LoVo (cell line): ENCODE data around the gene ENTR1.
"Not testable (repeated sequence)": the region's sequence is repeated elsewhere in the genome, so short reads cannot be mapped to it uniquely, and the experiment has no call there.

Experiments used
- DNase-seq: peaks from one replicate; pipeline ENCODE4 v3.0.0-alpha.2; 2016; ENCODE audit warnings: low spot score

Gene ENTR1

GRCh38 chr9:136438548-136439480 lies 28.4 kb upstream of the ENTR1 start:
- peak; percentile 22 for DNase-seq

- DNase-seq: no peak
Measured at GRCh38 chr9:136437839-136438547, 27.6 kb upstream of the ENTR1 start.

GRCh38 chr9:136437430-136437829 lies 27.0 kb upstream of the ENTR1 start:
- DNase-seq: no peak

GRCh38 chr9:136436055-136436634 lies 25.7 kb upstream of the ENTR1 start:
- DNase-seq: no peak

GRCh38 chr9:136434580-136435169 lies 24.3 kb upstream of the ENTR1 start:
- no peak for DNase-seq

- no peak for DNase-seq
Measured at GRCh38 chr9:136433849-136434579, 23.6 kb upstream of the ENTR1 start.

- no peak for DNase-seq
Measured at GRCh38 chr9:136433043-136433715, 22.8 kb upstream of the ENTR1 start.

- DNase-seq: no peak
Measured at GRCh38 chr9:136432591-136432990, 22.2 kb upstream of the ENTR1 start.

GRCh38 chr9:136431782-136432350 lies 21.5 kb upstream of the ENTR1 start:
- DNase-seq: no peak

- DNase-seq: no peak
Measured at GRCh38 chr9:136430588-136431234, 20.3 kb upstream of the ENTR1 start.

- DNase-seq: no peak
Measured at GRCh38 chr9:136429683-136430491, 19.5 kb upstream of the ENTR1 start.

- DNase-seq: no peak
Measured at GRCh38 chr9:136429075-136429628, 18.7 kb upstream of the ENTR1 start.

- no peak for DNase-seq
Measured at GRCh38 chr9:136426787-136427186, 16.4 kb upstream of the ENTR1 start.

GRCh38 chr9:136425367-136425766 lies 15.0 kb upstream of the ENTR1 start:
- DNase-seq: not testable (repeated sequence)

- DNase-seq: no peak
Measured at GRCh38 chr9:136424750-136425362, 14.4 kb upstream of the ENTR1 start.

- DNase-seq: no peak
Measured at GRCh38 chr9:136423432-136424146, 13.2 kb upstream of the ENTR1 start.

GRCh38 chr9:136422876-136423275 lies 12.5 kb upstream of the ENTR1 start:
- no peak for DNase-seq

- DNase-seq: no peak
Measured at GRCh38 chr9:136421791-136422190, 11.4 kb upstream of the ENTR1 start.
